ENCODE measurements around the gene TTC38.

Gene TTC38

DNA sequence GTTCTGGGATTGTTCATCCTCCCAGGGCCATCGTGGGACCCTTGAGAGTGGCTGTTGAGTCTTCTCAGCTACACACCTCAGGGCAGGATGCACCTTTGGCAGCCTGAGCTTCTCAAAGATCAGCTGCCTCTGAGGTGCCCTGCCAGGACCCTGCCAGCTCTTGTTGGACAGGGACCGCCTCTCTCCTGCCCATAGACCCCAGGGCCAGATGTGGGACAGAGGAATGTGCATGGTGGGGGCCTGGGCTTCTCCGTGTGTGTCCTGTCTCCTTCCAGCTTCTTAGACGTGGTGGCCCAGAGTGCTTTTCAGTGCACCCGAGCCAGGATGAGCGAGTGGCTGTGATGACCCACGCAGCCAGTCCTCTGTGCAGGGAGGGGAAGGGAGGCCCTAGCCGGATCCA, 61.8 kb downstream of the TTC38 start:
- DNase-seq (ENCODE audit: low read depth), result no peak

DNA sequence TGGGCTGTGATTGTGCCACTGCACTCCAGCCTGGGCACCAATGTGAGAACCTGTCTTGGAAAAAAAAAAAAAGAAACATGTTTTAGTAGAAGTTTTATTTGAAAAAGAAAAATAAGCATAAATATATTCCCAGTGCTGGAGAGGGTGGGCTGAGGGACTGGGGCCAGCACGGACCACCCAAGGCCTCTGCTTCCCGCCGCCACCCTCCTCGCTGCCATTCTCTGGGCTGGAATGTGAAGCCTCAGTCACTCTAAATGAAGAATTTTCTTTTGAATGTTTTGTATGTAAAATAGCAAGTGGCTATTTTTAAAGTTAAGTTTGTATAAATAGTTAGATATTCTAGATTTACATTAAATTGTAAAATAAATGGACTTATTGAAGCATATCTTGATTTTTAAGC, 62.6 kb downstream of the TTC38 start:
- no peak for DNase-seq (ENCODE audit: low read depth)

DNA sequence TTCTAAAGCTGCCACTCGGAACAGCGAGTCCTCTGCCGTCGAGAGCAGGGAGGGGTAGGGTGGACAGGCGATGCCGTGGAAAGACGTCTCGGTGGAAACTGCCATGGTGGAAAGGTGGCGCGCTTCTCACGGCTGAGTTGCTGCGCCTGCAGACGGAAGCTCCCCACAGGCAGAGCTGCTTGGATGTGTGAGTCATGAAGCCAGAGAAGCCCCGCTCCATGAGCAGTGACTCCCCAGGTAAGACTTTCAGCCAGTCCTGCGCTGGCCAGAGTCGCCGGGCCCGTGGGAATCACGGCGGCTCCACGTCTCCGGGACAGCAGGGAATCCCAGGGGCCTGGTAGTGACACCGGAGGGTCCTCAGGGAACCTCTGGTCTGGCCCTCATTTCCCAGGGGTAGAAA, 63.7 kb downstream of the TTC38 start:
- DNase-seq (ENCODE audit: low read depth), result no peak

DNA sequence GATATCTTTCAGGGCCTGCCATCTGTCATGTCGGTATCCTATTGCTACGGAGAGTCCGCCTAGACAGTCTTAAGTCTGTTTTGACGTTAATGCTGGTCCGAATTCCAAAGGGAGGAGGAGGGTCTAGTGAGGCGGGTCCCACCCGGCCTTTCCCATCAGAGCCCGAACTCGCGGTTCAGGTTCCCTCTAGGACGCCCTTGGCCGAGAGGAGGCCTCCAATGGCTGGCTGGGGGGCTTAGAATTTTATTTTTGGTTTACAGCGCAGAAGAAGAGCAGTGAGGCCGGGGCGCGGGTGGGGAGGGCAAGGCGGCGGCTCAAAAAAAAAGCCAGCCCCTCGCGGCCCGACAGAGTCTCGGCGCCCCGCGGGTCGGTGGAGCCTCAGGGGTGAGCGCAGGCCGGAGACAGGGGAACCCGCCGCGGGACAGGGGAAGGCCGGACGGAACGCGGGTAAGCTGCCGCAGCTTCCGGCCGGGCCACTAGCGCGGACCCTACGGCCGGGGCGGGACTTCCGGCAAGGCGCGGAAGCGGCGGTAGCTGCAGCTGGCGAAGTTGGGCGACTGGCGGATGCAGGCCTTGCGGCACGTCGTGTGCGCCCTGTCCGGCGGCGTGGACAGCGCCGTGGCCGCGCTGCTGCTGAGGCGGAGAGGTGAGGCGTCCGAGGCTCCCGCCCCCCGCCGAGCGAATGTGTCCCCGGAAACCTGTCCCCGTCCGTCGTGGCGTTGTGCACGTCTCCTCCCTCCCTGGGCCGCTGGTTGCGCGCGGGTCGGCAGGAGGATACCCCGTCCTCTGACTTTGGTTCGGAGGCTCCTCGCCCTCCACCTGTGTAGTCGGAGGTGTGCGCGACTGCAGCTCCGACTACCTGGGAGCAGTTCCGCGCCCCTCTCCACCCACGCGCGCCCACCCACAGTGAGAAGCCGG, 67.7 kb downstream of the TTC38 start, which contains the start of gene TRMU:
TRMU (plus strand) TSS at position 514 of the 918 bp plus-strand sequence; CDS start at position 565, 51 bp downstream.
- peak; percentile 44 for DNase-seq (ENCODE audit: low read depth)

DNA sequence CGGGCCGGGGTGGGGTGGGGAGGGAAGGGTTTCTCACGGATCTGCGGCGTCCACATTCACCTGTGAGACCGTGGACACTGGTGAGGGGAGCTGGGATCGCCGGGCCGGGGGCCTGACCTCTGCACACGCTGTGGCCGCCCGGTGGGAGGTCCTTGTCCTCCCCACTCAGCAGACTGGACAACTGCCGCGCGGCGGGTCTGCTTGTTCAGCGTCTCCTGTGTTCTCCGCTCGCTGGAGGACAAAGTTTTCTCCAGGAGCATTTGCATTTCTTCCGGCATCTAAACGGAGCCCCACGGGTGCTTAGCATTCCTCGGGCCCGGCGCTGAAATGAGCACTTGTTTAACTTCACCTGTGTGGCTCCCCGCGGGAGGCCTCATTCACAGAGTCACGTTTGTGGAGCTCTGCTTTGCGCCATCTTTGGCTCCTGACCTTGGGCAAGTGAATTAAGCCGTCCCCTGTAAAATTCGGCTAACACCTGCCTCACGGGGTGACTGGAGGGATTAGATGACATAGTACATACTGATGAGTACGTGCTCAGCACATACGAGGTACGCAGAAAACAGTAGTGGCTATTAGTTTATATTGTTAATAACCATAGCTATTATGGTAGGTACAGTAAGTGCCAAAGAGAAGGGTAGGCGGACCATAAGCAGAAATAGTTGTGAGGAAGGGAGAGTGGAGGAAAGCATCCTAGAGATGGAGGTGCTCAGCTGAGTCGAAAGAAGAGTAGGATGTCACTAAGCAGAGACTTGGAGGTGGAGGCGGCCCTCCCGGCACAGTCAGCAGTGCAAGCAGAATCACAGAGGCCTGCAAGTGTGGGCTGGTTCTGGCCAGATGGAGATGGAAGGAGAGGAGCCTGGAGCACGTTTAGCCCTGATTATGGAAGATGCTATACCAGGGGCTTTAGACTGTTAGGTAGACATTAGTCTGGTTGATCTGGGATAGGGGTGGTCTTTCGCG, 68.6 kb downstream of the TTC38 start:
- no peak for DNase-seq (ENCODE audit: low read depth)

DNA sequence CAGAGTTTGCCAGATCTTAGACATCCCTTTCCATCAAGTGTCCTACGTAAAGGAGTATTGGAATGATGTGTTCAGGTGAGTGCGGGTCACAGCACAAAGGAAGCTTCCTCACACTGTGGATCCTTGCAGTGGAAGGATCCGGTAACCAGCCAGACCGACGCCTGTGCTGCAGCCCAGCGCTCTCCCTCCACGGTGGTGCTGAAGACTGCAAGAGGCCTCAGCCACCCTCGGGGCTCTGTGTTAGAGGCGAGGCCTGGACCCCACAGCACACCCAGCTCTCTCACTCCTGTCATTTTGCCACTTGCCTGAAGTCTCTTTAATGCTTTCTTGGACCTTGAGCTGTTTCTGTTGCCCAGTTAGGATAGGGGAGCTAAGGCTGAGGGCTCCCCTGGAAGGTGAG, 70.1 kb downstream of the TTC38 start:
- DNase-seq (ENCODE audit: low read depth), result no peak

DNA sequence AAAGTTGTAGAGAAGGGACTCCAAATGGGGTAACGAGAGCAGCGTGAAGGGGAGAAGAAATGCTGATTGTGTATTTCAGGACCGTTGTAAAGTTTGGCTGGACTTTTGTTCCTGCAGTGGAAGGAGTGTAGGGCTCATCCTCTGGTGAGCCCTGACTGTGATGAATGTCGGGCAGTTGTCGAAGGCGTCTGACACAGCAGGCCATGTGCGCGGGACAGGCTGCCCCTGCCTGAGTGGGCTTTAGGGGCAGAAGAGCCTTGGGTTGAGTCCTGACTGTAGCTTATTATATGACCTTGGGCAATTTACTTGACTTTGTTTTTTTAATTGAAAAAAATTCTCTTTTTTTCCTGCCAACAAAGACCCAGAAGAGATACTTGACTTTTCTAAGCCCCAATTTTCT, 70.8 kb downstream of the TTC38 start:
- no peak for DNase-seq (ENCODE audit: low read depth)

DNA sequence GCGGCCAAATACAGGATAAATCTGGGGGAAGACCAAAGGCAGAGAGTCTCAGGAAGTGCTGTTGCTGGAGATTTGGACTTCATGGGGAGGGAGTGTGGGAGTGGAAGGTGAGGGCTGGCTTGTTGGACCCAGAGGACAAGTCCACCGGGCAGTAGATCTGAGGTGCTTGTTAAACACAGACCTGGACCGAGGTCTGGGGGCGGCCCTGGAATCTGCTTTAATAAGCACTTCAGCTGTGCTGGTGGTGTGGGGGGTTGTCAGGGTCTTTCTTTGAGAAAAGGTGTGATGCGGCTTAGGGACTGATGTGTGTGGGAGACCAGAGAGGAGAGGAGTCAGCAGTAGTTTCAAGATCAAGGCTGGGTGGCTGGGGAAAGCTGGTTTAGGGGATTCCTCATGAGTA, 72.1 kb downstream of the TTC38 start:
- DNase-seq (ENCODE audit: low read depth), result no peak

DNA sequence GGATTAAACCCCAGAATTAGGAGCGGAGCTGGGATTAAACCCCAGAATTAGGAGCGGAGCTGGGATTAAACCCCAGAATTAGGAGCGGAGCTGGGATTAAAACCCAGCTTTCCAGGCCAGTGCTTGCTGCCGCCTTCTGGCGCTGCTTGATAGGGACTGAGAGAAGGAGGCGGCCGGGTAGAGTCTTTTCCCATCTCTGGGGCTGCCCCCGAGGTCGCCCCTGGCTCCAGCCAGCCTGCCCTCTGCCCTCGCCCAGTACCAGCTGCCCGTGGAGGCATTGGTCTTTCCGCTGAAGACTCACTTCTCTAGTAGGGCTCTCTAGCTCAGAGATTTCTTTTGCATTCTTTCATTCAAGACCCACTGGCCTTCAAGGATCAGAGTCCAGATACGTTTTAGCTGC, 72.9 kb downstream of the TTC38 start:
- DNase-seq (ENCODE audit: low read depth), result no peak
